A549 (cell line): ENCODE results near the gene MRPL33. TPM values are rescaled to one million over a fixed set of nuclear protein-coding genes. Genes with fewer than 3 reads are reported as not detected.
A peak's percentile ranks its signal among the peaks of the same experiment; 100 is the strongest.

Experiments
- ATAC-seq, 2 experiments: fragments of 200-7000 bp in 1 of 2; fragments of >200 bp in 1 of 2; cut with Nextera tagmentation in 1 of 2; cut with Tn5 transposase in 1 of 2; 3 replicates each; pipeline versions ENCODE4 v1.8.0 to v1.9.1; 2018 to 2020; ENCODE audit warnings: mild to moderate bottlenecking in 1 of 2, moderate library complexity in 1 of 2
- CTCF ChIA-PET: fragments of 300-600 bp; sonication (Branson Sonifier 250); formaldehyde crosslinking; extraction: SDS; loops from one replicate; lab custom pipeline; 2021; ENCODE audit warnings: antibody characterized with exemption, inconsistent platforms; lab: Yijun Ruan, JAX
- POLR2A ChIA-PET: fragments of 350-600 bp; formaldehyde crosslinking; extraction: SDS; loops from one replicate; lab custom pipeline; 2021; ENCODE audit warnings: antibody characterized with exemption, inconsistent platforms; lab: Yijun Ruan, JAX
- DNase-seq, 2 experiments: peaks; one replicate each; pipeline versions ENCODE4 v3.0.0 to v3.0.0-alpha.2; 2011 to 2016; ENCODE audit warnings: low read depth in 1 of 2, low spot score in 1 of 2
- FAIRE-seq: peaks from 2 replicates; lab custom pipeline; 2011; peaks lifted over from hg19 to GRCh38; lab: Jason Lieb, UNC
- H3K27ac ChIP-seq, 2 experiments: fragments of >200 bp; sonication (Bioruptor Twin); formaldehyde crosslinking; 3 replicates each; pipeline ENCODE4 v1.5.1; 2016 to 2017
- H3K4me1 ChIP-seq: fragments of >200 bp; sonication (Bioruptor Twin); formaldehyde crosslinking; 3 replicates; pipeline ENCODE4 v1.6.1; 2016
- H3K4me2 ChIP-seq: fragments of >200 bp; sonication (Bioruptor Twin); formaldehyde crosslinking; 3 replicates; pipeline ENCODE4 v1.6.1; 2016
- H3K4me3 ChIP-seq: fragments of >200 bp; sonication (Bioruptor Twin); formaldehyde crosslinking; 3 replicates; pipeline ENCODE4 v1.5.1; 2016
- H3K9me3 ChIP-seq: fragments of >200 bp; sonication (Bioruptor Twin); formaldehyde crosslinking; 3 replicates; pipeline ENCODE4 v1.6.1; 2016
- BCL3 ChIP-seq: fragments of >200 bp; sonication (Bioruptor Twin); formaldehyde crosslinking; IDR thresholded peaks from 3 replicates; pipeline ENCODE4 v1.6.1; 2016
- CEBPB ChIP-seq, 2 experiments: fragments of >200 bp in 1 of 2; sonication (Bioruptor Twin) in 1 of 2; formaldehyde crosslinking in 1 of 2; IDR thresholded peaks; 2 replicates each; pipeline ENCODE4 v1.6.1; 2012 to 2016
- CHD4 ChIP-seq: fragments of 200-600 bp; sonication (generic); IDR thresholded peaks from 2 replicates; pipeline ENCODE4 v1.6.1; 2016; ENCODE audit warnings: antibody characterized with exemption, mild to moderate bottlenecking, borderline replicate concordance
- EP300 ChIP-seq, 2 experiments: fragments of >200 bp; sonication (Bioruptor Twin); formaldehyde crosslinking; IDR thresholded peaks; 2 replicates in 1 of 2; 3 replicates in 1 of 2; pipeline ENCODE4 v1.6.1; 2016 to 2017
- FOSL2 ChIP-seq, 2 experiments: fragments of 450-650 bp in 1 of 2; fragments of >200 bp in 1 of 2; sonication (Bioruptor Twin) in 1 of 2; formaldehyde crosslinking; IDR thresholded peaks; 2 replicates each; pipeline versions ENCODE4 v1.5.0 to v1.6.1; 2016 to 2020; ENCODE audit warnings: mild to moderate bottlenecking in 1 of 2, moderate library complexity in 1 of 2
- FOXS1 ChIP-seq: fragments of 250-450 bp; sonication (Bioruptor Pico); IDR thresholded peaks from 2 replicates; pipeline ENCODE4 v1.5.0; 2020; ENCODE audit warnings: mild to moderate bottlenecking, moderate library complexity
- GATA3 ChIP-seq: IDR thresholded peaks from 2 replicates; pipeline ENCODE4 v1.6.1; 2012; ENCODE audit warnings: borderline replicate concordance
- HDAC2 ChIP-seq: fragments of 200-600 bp; sonication (generic); IDR thresholded peaks from 2 replicates; pipeline ENCODE4 v1.6.1; 2016
- HES2 ChIP-seq: fragments of >200 bp; sonication (Bioruptor Twin); formaldehyde crosslinking; IDR thresholded peaks from 2 replicates; pipeline ENCODE4 v1.6.1; 2016
- HMGXB4 ChIP-seq: fragments of 250-450 bp; sonication (Bioruptor Pico); IDR thresholded peaks from 2 replicates; pipeline ENCODE4 v1.5.0; 2021; ENCODE audit warnings: mild to moderate bottlenecking, moderate library complexity, borderline replicate concordance
- HOXA7 ChIP-seq: fragments of 250-450 bp; sonication (Bioruptor Pico); IDR thresholded peaks from 2 replicates; pipeline ENCODE4 v1.5.0; 2020; ENCODE audit warnings: mild to moderate bottlenecking, moderate library complexity
- JUN ChIP-seq, 2 experiments: fragments of >200 bp; sonication (Bioruptor Twin); formaldehyde crosslinking; IDR thresholded peaks; 2 replicates in 1 of 2; 3 replicates in 1 of 2; pipeline ENCODE4 v1.6.1; 2016 to 2017
- JUNB ChIP-seq: fragments of >200 bp; sonication (Bioruptor Twin); formaldehyde crosslinking; IDR thresholded peaks from 2 replicates; pipeline ENCODE4 v1.6.1; 2016
- KDM1A ChIP-seq: fragments of 200-600 bp; sonication (generic); IDR thresholded peaks from 2 replicates; pipeline ENCODE4 v1.6.1; 2016; ENCODE audit warnings: low read depth, mild to moderate bottlenecking
- MAX ChIP-seq: IDR thresholded peaks from 2 replicates; pipeline ENCODE4 v1.6.1; 2012
- NPAS2 ChIP-seq: fragments of 250-450 bp; sonication (Bioruptor Pico); IDR thresholded peaks from 2 replicates; pipeline ENCODE4 v1.8.0; 2022; ENCODE audit warnings: mild to moderate bottlenecking, moderate library complexity, borderline replicate concordance
- PBX3 ChIP-seq: IDR thresholded peaks from 2 replicates; pipeline ENCODE4 v1.6.1; 2012
- POLR2A ChIP-seq: IDR thresholded peaks from 2 replicates; pipeline ENCODE4 v1.6.1; 2012; ENCODE audit warnings: mild to moderate bottlenecking, low read length
- RAD21 ChIP-seq, 2 experiments: fragments of >200 bp in 1 of 2; sonication (Bioruptor Twin) in 1 of 2; formaldehyde crosslinking in 1 of 2; IDR thresholded peaks in 1 of 2; conservative IDR thresholded peaks in 1 of 2; 2 replicates in 1 of 2; 3 replicates in 1 of 2; pipeline ENCODE4 v1.6.1; 2012 to 2018; ENCODE audit warnings: inconsistent platforms in 1 of 2
- RARB ChIP-seq: fragments of 250-450 bp; sonication (Bioruptor Pico); IDR thresholded peaks from 2 replicates; pipeline ENCODE4 v1.8.0; 2021; ENCODE audit warnings: mild to moderate bottlenecking, moderate library complexity
- RFX5 ChIP-seq: fragments of 450-650 bp; IDR thresholded peaks from 2 replicates; pipeline ENCODE4 v1.7.1; 2014; ENCODE audit warnings: antibody characterized with exemption, mild to moderate bottlenecking, moderate library complexity
- SMC3 ChIP-seq: fragments of >200 bp; sonication (Bioruptor Twin); formaldehyde crosslinking; IDR thresholded peaks from 3 replicates; pipeline ENCODE4 v1.6.1; 2018; ENCODE audit warnings: inconsistent platforms
- TP53 ChIP-seq: fragments of 250-450 bp; sonication (Bioruptor Pico); IDR thresholded peaks from 2 replicates; pipeline ENCODE4 v1.5.0; 2021; ENCODE audit warnings: mild to moderate bottlenecking, moderate library complexity
- ZFP36 ChIP-seq: fragments of 450-650 bp; IDR thresholded peaks from 2 replicates; pipeline ENCODE4 v1.6.1; 2014; ENCODE audit warnings: borderline replicate concordance; ENCODE audit not compliant: partially characterized antibody
- WGBS: methylation state at CpG from one replicate; pipeline ENCODE4 v1.1.6; 2017; ENCODE audit errors: missing lambda C conversion rate; 5-methylcytosine and 5-hydroxymethylcytosine counted together
- polyA plus RNA-seq, 4 experiments: library from polyadenylated mRNA; depleted of rRNA in 3 of 4; stranded (reverse); fragments of >200 nt; fragmentation: RNase III in 1 of 4; extraction: RNeasy Plus Mini Kit Qiagen cat#74134 plus additional on column Dnase treatment in 1 of 4; gene quantifications; 2 replicates in 3 of 4; 3 replicates in 1 of 4; pipeline ENCODE4 v1.2.3, GENCODE V29; 2011 to 2017

MRPL33 gene
- polyA plus RNA-seq, 2 of the 4 experiments (the other 2 are of a cell fraction), result 287 to 497 TPM

GRCh38 chr2:27798948-27799645 lies 27.6 kb downstream of the MRPL33 start:
- Histone ChIP-seq H3K9me3 (no peaks in the 10 kb centered on the region), H3K4me3 (no peak overlapping the region), H3K4me2 (peak overlapping the region; percentile 72), H3K27ac (peak overlapping the region; percentile 89 to 97), H3K4me1 (peaks cover 56% of the 10 kb centered on the region)
- 9% methylated on average over 11 of the region's 11 CpGs for WGBS
- FAIRE-seq, result peak; percentile 81
- ChIA-PET POLR2A (interaction anchor here (0.8 to 1.7 kb wide), 12 partner anchors 12 to 598 kb away, joined by 3 to 15 read pairs (median 4); partner anchors contain the start of genes BABAM2, FOSL2, MRPL33 and RBKS), CTCF (interaction anchor here (0.6 to 3.8 kb wide), 12 partner anchors 13 to 597 kb away, joined by 3 to 18 read pairs (median 4); no protein-coding TSS in a partner anchor)
- TF ChIP-seq HOXA7 (CRISPR knock-in tag) (no peak), CHD4 (no peak), JUN (IDR thresholded peaks at IDR 0.05) (peak; percentile 95 to 99), BCL3 (peak; percentile 95), FOSL2 (IDR thresholded peaks at IDR 0.05) (peak; percentile 98), FOSL2 (CRISPR knock-in tag; IDR thresholded peaks at IDR 0.05) (peak; percentile 100), KDM1A (no peak), TP53 (CRISPR knock-in tag) (no peak), POLR2A (no peak), NPAS2 (CRISPR knock-in tag) (no peak), CEBPB (IDR thresholded peaks at IDR 0.05) (peak; percentile 66 to 94), GATA3 (peak; percentile 99), RAD21 (conservative IDR thresholded peaks at IDR 0.05 in 1 of 2, IDR thresholded peaks at IDR 0.05 in 1 of 2) (peak; percentile 49 to 61; a peak in 4 of 5 replicates), HDAC2 (no peak), ZFP36 (no peak), RFX5 (no peak), HES2 (peak; percentile 49; the same call in 1 of the 2 replicates), RARB (CRISPR knock-in tag) (0 out of 2 replicates have a peak, but pooled peaks have one; percentile 51), PBX3 (peak; percentile 85), EP300 (IDR thresholded peaks at IDR 0.05) (peak; percentile 97 to 99), FOXS1 (CRISPR knock-in tag) (peak; percentile 53; the same call in 1 of the 2 replicates), HMGXB4 (CRISPR knock-in tag) (no peak), SMC3 (peak; percentile 47), JUNB (peak; percentile 99), MAX (peak; percentile 96)
- peak; percentile 95 to 96 for ATAC-seq
- DNase-seq, result peak; percentile 94 to 99
